GM23338 (cell line): ENCODE data around the gene ABCA13. TPM values are rescaled to one million over a fixed set of nuclear protein-coding genes. Genes with fewer than 3 reads are reported as not detected.

Experiments
- ATAC-seq: fragments of 200-7000 bp; cut with Tn5 transposase; 3 replicates; pipeline ENCODE4 v1.9.1; 2020
- DNase-seq: peaks from one replicate; pipeline ENCODE4 v3.0.0-alpha.2; 2015; ENCODE audit warnings: low spot score
- H2AFZ ChIP-seq: fragments of 200-600 bp; sonication (generic); 2 replicates; pipeline ENCODE4 v1.8.0; 2016; ENCODE audit warnings: antibody characterized with exemption, mild to moderate bottlenecking, moderate library complexity
- H3F3A ChIP-seq: fragments of 200-600 bp; sonication (generic); replicated peaks from 2 replicates; pipeline ENCODE4 v1.8.0; 2017; ENCODE audit warnings: antibody characterized with exemption, mixed run types, low read depth
- H3K27ac ChIP-seq: fragments of 200-600 bp; sonication (generic); 2 replicates; pipeline ENCODE4 v1.6.1; 2016; ENCODE audit warnings: low read depth
- H3K27me3 ChIP-seq: fragments of 200-600 bp; sonication (generic); 2 replicates; pipeline ENCODE4 v1.8.0; 2016; ENCODE audit warnings: mild to moderate bottlenecking, mixed run types, moderate library complexity; ENCODE audit not compliant: insufficient read depth
- H3K36me3 ChIP-seq: fragments of 200-600 bp; sonication (generic); 2 replicates; pipeline ENCODE4 v1.8.0; 2016; ENCODE audit warnings: mild to moderate bottlenecking; ENCODE audit not compliant: insufficient read depth
- H3K4me1 ChIP-seq: fragments of 200-600 bp; sonication (generic); 2 replicates; pipeline ENCODE4 v1.8.0; 2016; ENCODE audit warnings: mild to moderate bottlenecking, moderate library complexity; ENCODE audit not compliant: insufficient read depth
- H3K4me2 ChIP-seq: fragments of 200-600 bp; sonication (generic); 2 replicates; pipeline ENCODE4 v1.7.1; 2017; ENCODE audit warnings: mixed run types
- H3K4me3 ChIP-seq: fragments of 200-600 bp; sonication (generic); 2 replicates; pipeline ENCODE4 v1.6.1; 2016; ENCODE audit warnings: mixed run types
- H3K79me2 ChIP-seq: fragments of 200-600 bp; sonication (generic); replicated peaks from 2 replicates; pipeline ENCODE4 v1.8.0; 2017; ENCODE audit warnings: mild to moderate bottlenecking; ENCODE audit not compliant: insufficient read depth
- H3K9me2 ChIP-seq: fragments of 200-600 bp; sonication (generic); 2 replicates; pipeline ENCODE4 v1.8.0; 2017; ENCODE audit not compliant: insufficient read depth
- H4K20me1 ChIP-seq: fragments of 200-600 bp; sonication (generic); replicated peaks from 2 replicates; pipeline ENCODE4 v1.8.0; 2017; ENCODE audit warnings: mild to moderate bottlenecking; ENCODE audit not compliant: insufficient read depth
- H3K27ac Mint-ChIP-seq: 2 replicates; pipeline ENCODE4 v1.8.0; 2020; ENCODE audit warnings: inconsistent platforms, mild to moderate bottlenecking, moderate library complexity, mixed read lengths
- H3K27me3 Mint-ChIP-seq: 3 replicates; pipeline ENCODE4 v1.8.0; 2022; ENCODE audit warnings: low read depth, mild to moderate bottlenecking, moderate library complexity, mixed read lengths, inconsistent platforms; ENCODE audit not compliant: insufficient read depth, poor library complexity
- H3K36me3 Mint-ChIP-seq: 3 replicates; pipeline ENCODE4 v1.8.0; 2021; ENCODE audit warnings: low read depth, mild to moderate bottlenecking, inconsistent platforms, moderate library complexity, mixed read lengths
- H3K4me1 Mint-ChIP-seq: 3 replicates; pipeline ENCODE4 v1.8.0; 2020; ENCODE audit warnings: mild to moderate bottlenecking, inconsistent platforms, mixed read lengths
- H3K4me3 Mint-ChIP-seq: 3 replicates; pipeline ENCODE4 v1.8.0; 2021; ENCODE audit warnings: moderate library complexity, mild to moderate bottlenecking, inconsistent platforms, mixed read lengths
- H3K9me3 Mint-ChIP-seq: 3 replicates; pipeline ENCODE4 v1.8.0; 2020; ENCODE audit warnings: moderate library complexity, mild to moderate bottlenecking, inconsistent platforms, mixed read lengths
- CREB1 ChIP-seq: fragments of 250-450 bp; sonication (Bioruptor Pico); IDR thresholded peaks from 2 replicates; pipeline ENCODE4 v1.5.0; 2020; ENCODE audit warnings: low read depth, mild to moderate bottlenecking, moderate library complexity
- ETS1 ChIP-seq: IDR thresholded peaks from 2 replicates; pipeline ENCODE4 v1.6.1; 2016; ENCODE audit warnings: antibody characterized with exemption
- EZH2phosphoT487 ChIP-seq: fragments of 200-600 bp; sonication (generic); IDR thresholded peaks from one replicate; pipeline ENCODE4 v1.8.1; 2018; ENCODE audit warnings: antibody characterized with exemption; ENCODE audit not compliant: unreplicated experiment
- NANOG ChIP-seq: IDR thresholded peaks from 2 replicates; pipeline ENCODE4 v1.6.1; 2016; ENCODE audit warnings: antibody characterized with exemption, borderline replicate concordance
- REST ChIP-seq: IDR thresholded peaks from one replicate; pipeline ENCODE4 v1.6.1; 2018; ENCODE audit warnings: antibody characterized with exemption; ENCODE audit not compliant: unreplicated experiment
- ZNF114 ChIP-seq: fragments of 250-450 bp; sonication (Bioruptor Pico); IDR thresholded peaks from 2 replicates; pipeline ENCODE4 v1.5.0; 2020; ENCODE audit warnings: mild to moderate bottlenecking, moderate library complexity
- ZNF462 ChIP-seq: fragments of 250-450 bp; sonication (Bioruptor Pico); IDR thresholded peaks from 2 replicates; pipeline ENCODE4 v1.5.0; 2020; ENCODE audit warnings: mild to moderate bottlenecking, moderate library complexity
- polyA plus RNA-seq: library from polyadenylated mRNA; unstranded; fragments of >200 nt; fragmentation: Nextera tagmentation; extraction: Ambion mirVana; gene quantifications from 2 replicates; pipeline ENCODE4 v1.2.1, GENCODE V29; 2016
- total RNA-seq: library from RNA; depleted of rRNA; stranded (reverse); fragments of >200 nt; shearing (Covaris generic); gene quantifications from 2 replicates; pipeline ENCODE4 v1.2.3, GENCODE V29; 2014

Gene ABCA13
- total and polyA plus RNA-seq, 2 experiments from 2014 or later = 0.21 TPM; not detected in 1

GRCh38 chr7:48466713-48467112 lies 295.5 kb downstream of the ABCA13 start (continued):
- no peak for TF ChIP-seq ZNF462 (CRISPR knock-in tag)
- TF ChIP-seq CREB1 (CRISPR knock-in tag) = no peak
- no peak for TF ChIP-seq EZH2phosphoT487
- TF ChIP-seq ZNF114 (CRISPR knock-in tag) = no peak

GRCh38 chr7:48471196-48471595 lies 299.9 kb downstream of the ABCA13 start:
- H3K27ac ChIP-seq = no peak overlapping the region
- ATAC-seq = no peak
- H3K27ac Mint-ChIP-seq = no peak overlapping the region; the same call in 1 of the 2 replicates
- TF ChIP-seq NANOG (no peak), ETS1 (no peak), REST (no peak)

More at GRCh38 chr7:48471196-48471595, 299.9 kb downstream of the ABCA13 start:
- Histone ChIP-seq H3K79me2 (no peaks in the 10 kb centered on the region), H3K4me1 (peaks cover 8% of the 10 kb centered on the region; the same call in 1 of the 2 replicates), H2AFZ (no peak overlapping the region), H3K27me3 (no peaks in the 10 kb centered on the region), H4K20me1 (no peaks in the 10 kb centered on the region), H3K4me2 (no peak overlapping the region), H3K9me2 (peaks cover 4% of the 10 kb centered on the region; the same call in 1 of the 2 replicates), H3K36me3 (no peaks in the 10 kb centered on the region), H3K4me3 (no peak overlapping the region), H3F3A (no peaks in the 10 kb centered on the region)
- peaks cover 2% of the 10 kb centered on the region; the same call in 1 of the 3 replicates for H3K9me3 Mint-ChIP-seq
- no peak for DNase-seq
- H3K27me3 Mint-ChIP-seq = no peaks in the 10 kb centered on the region
- H3K4me3 Mint-ChIP-seq = no peak overlapping the region
- peaks cover 3% of the 10 kb centered on the region; the same call in 1 of the 3 replicates for H3K4me1 Mint-ChIP-seq
- H3K36me3 Mint-ChIP-seq = no peaks in the 10 kb centered on the region
